Progenitor cell of endocrine pancreas (in vitro differentiated cells): ENCODE measurements around the gene C12orf75. TPM values are rescaled to one million over a fixed set of nuclear protein-coding genes. Genes with fewer than 3 reads are reported as not detected.
"Not testable (repeated sequence)": the region's sequence is repeated elsewhere in the genome, so short reads cannot be mapped to it uniquely, and the experiment has no call there.

Experiments
- DNase-seq: peaks from one replicate; pipeline ENCODE4 v3.0.0; 2021; ENCODE audit warnings: low spot score; ENCODE audit not compliant: unreplicated experiment
- H3K27ac Mint-ChIP-seq: 2 replicates; pipeline ENCODE4 v1.8.0; 2021; ENCODE audit warnings: mild to moderate bottlenecking, moderate library complexity, mixed read lengths
- H3K27me3 Mint-ChIP-seq: 2 replicates; pipeline ENCODE4 v1.8.0; 2021; ENCODE audit warnings: mixed read lengths
- H3K36me3 Mint-ChIP-seq: 2 replicates; pipeline ENCODE4 v1.8.0; 2022; ENCODE audit warnings: mixed read lengths; ENCODE audit not compliant: insufficient read depth
- H3K4me1 Mint-ChIP-seq: 2 replicates; pipeline ENCODE4 v1.8.0; 2021; ENCODE audit warnings: low read depth, mixed read lengths
- H3K4me3 Mint-ChIP-seq: 2 replicates; pipeline ENCODE4 v1.8.0; 2021; ENCODE audit warnings: low read depth, mild to moderate bottlenecking, moderate library complexity, mixed read lengths
- H3K9me3 Mint-ChIP-seq: 2 replicates; pipeline ENCODE4 v1.8.0; 2021; ENCODE audit warnings: low read depth, mixed read lengths
- CTCF ChIP-seq: fragments of 200-600 bp; sonication (generic); IDR thresholded peaks from one replicate; pipeline ENCODE4 v1.5.0; 2021; ENCODE audit warnings: antibody characterized with exemption, mild to moderate bottlenecking; ENCODE audit not compliant: unreplicated experiment
- total RNA-seq: library from RNA; stranded (reverse); gene quantifications from 2 replicates; pipeline ENCODE4 v1.2.1, GENCODE V29; 2021

The C12orf75 gene
- total RNA-seq, 1 donor from 2014 or later, result 228 TPM

DNA sequence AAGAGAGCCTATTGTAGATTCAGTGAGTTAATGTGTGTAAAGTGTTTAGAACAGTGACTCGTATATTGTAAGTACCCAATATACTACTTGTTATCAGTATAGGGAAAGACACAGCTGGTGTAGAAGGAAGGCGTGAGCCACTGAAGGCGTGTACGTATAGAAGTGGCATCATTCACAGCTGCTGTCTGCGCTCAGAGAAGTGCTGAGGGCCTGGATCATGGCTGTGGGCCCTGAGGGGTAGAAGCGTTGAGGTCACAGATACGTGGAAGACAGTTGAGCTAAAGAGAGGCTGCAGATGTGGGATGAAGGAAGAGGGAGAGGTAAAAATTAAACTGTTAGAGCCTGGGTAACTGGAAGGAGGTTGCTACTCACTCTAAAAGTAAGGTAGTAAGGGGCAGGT is 5.9 kb downstream of the C12orf75 start:
- no peaks in the 10 kb centered on the region for H3K27me3 Mint-ChIP-seq
- peak overlapping the region; percentile 81 for H3K27ac Mint-ChIP-seq
- TF ChIP-seq CTCF, result no peak
- no peak overlapping the region for H3K4me3 Mint-ChIP-seq
- peaks cover 53% of the 10 kb centered on the region for H3K4me1 Mint-ChIP-seq
- DNase-seq, result no peak
- H3K36me3 Mint-ChIP-seq, result peaks cover 32% of the 10 kb centered on the region
- H3K9me3 Mint-ChIP-seq, result peaks cover 9% of the 10 kb centered on the region

DNA sequence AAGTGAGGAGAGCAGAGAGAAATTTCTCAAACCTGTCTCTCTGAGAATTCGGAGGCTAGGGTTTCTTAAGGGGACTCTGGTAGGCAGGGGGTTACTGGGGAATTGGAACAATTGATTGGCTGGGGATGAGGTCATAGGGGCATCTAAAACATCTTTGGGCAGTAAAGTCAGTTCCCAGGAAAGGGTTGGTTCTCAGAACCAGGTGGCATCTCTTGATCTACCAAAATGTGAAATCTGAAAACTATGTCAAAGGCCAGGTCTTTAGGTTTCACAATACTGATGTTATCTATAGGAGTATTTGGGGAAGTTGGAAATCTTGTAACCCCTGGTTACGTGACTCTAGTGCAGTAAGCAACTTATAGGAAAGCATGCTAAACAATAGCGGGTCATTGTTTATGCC is 6.9 kb downstream of the C12orf75 start:
- peaks cover 13% of the 10 kb centered on the region for H3K9me3 Mint-ChIP-seq
- H3K4me1 Mint-ChIP-seq, result peaks cover 44% of the 10 kb centered on the region
- no peak overlapping the region for H3K4me3 Mint-ChIP-seq
- peaks cover 39% of the 10 kb centered on the region for H3K36me3 Mint-ChIP-seq
- DNase-seq, result no peak
- no peak for TF ChIP-seq CTCF
- peak overlapping the region; percentile 21 for H3K27ac Mint-ChIP-seq
- H3K27me3 Mint-ChIP-seq, result no peaks in the 10 kb centered on the region

DNA sequence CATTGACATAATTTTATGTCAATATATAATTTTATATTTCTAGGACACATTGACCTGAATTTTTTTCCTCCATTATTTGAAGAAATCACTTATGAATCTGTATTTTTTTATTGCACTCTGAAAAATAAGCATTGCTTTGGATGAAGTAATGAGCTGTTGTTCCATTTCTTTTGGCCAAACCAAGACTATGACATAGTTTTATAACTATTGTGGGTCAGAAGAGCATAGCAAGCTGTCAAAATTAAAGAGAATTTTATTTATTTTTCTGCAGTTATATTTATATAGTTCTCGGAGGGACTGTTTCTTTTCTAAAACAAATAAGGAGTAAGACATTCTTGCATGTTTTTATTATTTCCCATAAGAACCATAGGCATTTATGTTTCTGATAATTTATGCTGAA is 8.5 kb downstream of the C12orf75 start:
- DNase-seq, result no peak
- Mint-ChIP-seq H3K9me3 (peaks cover 13% of the 10 kb centered on the region), H3K4me3 (no peak overlapping the region), H3K4me1 (peaks cover 36% of the 10 kb centered on the region), H3K27ac (no peak overlapping the region), H3K36me3 (peaks cover 40% of the 10 kb centered on the region), H3K27me3 (no peaks in the 10 kb centered on the region)
- no peak for TF ChIP-seq CTCF

DNA sequence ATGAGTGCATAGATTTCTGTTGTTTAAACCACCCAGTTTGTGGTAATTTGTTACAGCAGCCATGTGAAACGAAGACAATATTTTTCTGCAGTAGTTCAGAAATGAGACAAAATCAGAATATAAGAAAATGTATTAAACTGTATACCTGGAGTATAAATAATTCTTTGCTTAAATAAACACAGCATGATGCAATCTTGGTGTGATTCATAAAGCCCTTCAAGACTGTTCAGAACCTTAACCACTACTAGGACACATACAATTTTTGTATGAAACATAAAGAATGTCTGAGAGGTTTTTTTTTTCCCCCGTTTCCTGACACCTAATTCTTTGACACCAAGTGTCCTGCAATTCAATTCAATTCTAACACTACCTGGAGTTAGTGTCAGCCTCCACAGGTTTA is 10.5 kb downstream of the C12orf75 start:
- no peak overlapping the region for H3K27ac Mint-ChIP-seq
- H3K27me3 Mint-ChIP-seq, result no peaks in the 10 kb centered on the region
- no peak overlapping the region for H3K4me3 Mint-ChIP-seq
- H3K9me3 Mint-ChIP-seq, result peaks cover 13% of the 10 kb centered on the region
- peaks cover 42% of the 10 kb centered on the region for H3K36me3 Mint-ChIP-seq
- TF ChIP-seq CTCF, result no peak
- no peak for DNase-seq
- H3K4me1 Mint-ChIP-seq, result peaks cover 18% of the 10 kb centered on the region

DNA sequence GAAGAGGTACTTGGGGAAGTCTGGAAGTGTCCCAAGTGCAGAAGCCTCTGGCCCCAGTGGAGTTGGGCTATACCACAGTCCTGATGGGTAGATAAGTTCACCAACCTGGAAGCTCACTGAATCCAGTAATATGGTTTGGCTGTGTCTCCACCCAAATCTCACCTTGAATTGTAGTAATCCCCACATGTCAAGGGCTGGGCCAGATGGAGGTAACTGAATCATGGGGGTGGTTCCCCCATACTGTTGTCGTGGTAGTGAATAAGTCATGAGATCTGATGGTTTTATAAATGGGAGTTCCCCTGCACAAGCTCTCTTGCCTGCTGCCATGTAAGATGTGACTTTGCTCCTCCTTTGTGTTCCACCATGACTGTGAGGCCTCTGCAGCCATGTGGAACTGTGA is 11.1 kb downstream of the C12orf75 start:
- Mint-ChIP-seq H3K27ac (peak overlapping the region; percentile 56), H3K4me1 (peaks cover 15% of the 10 kb centered on the region), H3K36me3 (peaks cover 42% of the 10 kb centered on the region)
- not testable (repeated sequence) for DNase-seq, H3K4me3 Mint-ChIP-seq, H3K9me3 Mint-ChIP-seq, H3K27me3 Mint-ChIP-seq

- Mint-ChIP-seq H3K9me3 (peaks cover 10% of the 10 kb centered on the region), H3K36me3 (peaks cover 42% of the 10 kb centered on the region), H3K4me1 (peaks cover 18% of the 10 kb centered on the region), H3K4me3 (no peak overlapping the region), H3K27me3 (no peaks in the 10 kb centered on the region), H3K27ac (no peak overlapping the region)
- TF ChIP-seq CTCF, result no peak
- DNase-seq, result no peak
Observed at GRCh38 chr12:105342464-105342863, 12.0 kb downstream of the C12orf75 start.
